Activated CD8-positive, alpha-beta memory T cell treated with anti-CD3 and anti-CD28 coated beads for 1 hour (primary cell): Measurements from ENCODE around the gene NUP214.

Experiments used
- DNase-seq, 2 donors: peaks; one replicate each; pipeline ENCODE4 v3.0.0-alpha.2; 2020; ENCODE audit warnings: low read depth in 1 of 2; ENCODE audit errors: extremely low read depth in 1 of 2

NUP214 gene

DNA sequence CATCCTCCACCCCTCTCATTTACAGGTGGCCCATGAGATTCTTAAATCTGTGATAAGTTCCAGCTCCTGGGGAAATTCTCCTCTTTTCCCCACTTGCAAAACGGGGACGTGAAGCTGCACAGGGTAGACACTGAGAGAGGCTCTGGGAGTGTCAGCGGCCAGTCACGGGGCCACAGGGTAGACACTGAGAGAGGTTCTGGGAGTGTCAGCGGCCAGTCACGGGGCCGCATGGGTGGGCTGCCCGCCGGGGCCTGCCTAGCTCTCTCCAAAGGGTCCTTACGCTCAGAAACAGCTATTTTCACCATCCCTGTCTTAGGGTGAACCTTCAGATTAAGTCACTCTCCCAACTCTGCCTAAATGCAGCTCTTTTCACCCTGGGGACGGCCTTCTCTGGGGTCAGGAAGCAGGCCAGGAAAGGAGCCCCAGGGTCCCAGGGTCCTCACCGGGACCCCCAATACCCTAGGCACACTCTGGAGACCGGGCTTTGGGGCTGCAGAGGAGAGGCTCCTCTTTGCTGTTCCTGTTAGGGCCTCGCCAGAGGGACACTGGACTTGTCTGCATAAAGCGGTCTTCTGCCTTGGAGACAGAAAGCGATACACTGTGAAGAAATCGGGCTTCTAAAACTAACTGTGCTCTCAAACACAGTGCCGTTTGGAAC, 149.4 kb downstream of the NUP214 start:
- no peak for DNase-seq

DNA sequence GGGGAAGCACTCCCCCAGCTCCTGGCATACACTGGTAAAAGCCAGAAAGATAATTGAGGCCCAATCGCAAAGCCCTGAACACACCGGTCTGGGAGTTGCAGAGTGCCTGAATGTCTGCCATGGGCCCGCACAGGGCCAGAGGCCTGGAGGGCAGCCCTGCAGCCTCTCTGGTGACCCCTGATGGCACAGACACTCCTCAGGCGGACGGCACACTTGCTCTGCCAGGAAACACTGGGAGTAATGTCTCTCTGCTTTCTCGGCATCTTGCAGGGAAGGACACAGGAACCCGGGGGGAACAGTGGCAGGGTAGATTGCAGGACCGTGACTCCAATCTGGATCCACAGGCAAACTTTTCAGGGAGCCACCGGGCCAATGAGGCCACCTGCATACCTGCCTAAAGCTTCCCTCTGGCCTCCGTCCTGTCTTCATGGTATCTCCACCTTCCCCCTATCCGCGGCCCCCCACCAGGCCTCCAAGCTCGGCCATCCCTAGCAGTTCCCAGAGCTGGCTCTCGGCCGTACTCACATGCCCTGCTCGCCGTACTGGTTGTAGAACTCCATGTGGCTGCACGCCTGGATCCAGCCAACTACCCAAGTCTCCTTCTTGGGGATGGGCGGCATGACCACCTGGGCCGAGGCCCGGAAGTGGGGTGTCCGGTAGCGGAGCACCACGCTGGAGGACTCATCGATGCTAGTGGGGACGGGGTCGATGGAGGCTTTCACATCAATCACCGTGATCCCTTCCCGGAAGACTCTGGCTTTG, 150.1 kb downstream of the NUP214 start:
- no peak for DNase-seq

DNA sequence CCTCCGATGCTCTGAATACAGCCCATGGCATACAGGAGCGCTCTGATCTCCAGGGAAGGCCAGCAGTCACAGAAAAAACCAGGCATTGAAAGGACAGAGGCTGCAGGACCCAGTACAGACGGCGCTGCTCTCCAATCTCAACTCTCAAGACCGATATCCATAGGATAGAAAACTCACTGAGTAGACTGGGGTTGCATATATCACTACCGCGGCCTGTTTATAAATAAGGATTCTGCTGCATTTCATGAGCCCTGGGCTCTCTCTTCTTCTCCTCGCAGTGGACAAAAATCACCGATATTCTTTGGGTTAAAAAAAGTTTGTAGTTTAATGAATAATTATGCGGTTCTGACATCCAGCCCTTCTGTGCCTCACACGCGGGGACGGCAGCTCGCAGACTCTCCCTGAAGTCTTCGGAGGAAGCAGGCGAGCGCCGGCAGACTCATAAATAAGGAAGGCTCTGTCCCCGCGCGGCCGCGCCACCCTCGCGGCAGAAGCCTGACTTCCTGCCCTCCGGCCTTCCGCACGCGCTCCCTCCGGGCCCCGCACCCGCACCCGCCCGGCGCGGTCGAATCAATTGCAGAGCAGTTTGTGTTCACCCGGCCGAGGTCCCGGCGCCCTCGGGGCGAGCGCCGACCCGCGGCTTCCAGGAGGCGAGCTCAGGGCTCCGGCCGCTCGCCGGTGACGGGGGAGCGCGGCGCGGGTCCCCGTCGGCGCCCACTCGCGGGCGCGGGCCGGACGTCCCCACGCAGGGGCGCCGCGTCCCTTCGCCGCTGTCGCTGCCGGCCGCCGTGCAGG, 150.9 kb downstream of the NUP214 start, which contains the start of gene FAM78A:
Gene FAM78A, minus strand, starts transcription at position 417 of the 795 bp plus-strand sequence. Its CDS starts 331 bp downstream, at position 86.
- no peak for DNase-seq

DNA sequence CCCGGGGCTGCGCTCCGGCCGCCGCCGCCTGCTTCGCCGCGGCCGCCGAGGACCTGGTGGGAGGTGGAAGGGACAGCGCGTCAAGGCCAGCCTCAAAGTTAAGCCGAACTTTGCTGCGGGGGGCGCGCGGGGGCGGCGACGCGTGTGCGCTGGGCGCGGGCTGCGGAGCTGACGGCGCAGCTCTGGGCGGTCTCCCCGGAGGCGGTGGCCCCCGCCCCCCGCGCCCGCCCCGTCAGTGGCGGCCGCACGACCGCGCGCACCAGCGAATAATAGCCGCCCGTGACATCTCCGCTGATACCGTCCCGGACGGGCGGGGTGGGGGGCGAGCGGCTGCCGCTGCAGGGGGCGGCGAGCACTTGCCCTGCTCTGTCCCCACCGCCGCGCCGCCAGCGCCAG, 151.5 kb downstream of the NUP214 start:
- no peak for DNase-seq

DNA sequence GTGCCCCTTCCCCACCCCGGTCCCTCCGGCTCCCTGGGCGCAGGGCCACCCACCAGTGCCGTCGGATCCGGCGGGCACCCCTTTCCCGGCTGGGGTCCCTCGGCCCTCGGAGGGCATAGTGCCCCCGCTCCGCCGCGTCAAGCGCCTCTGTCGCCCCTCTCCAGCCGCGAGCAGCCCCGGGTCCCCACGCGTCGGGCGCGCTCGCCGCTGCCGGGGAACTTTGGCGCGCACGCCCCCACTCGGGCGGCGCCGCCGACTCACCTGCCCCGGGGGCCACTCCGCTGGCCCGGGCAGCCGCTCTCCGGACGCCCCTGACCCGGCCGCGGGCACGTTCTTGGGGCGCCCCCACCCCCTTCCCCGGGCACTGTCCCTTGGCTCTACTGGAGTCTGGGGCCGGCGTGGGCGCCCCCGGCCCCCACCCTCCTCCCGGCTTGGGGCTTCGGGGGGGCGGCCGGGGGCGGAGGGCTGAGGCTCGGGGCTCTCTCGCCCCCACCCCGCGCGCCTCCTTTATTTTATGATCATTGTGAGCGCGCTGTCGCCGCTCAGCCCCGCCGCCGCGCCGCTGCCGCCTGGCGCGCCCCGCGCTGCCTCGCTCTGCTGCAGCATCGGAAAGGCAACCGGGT, 152.0 kb downstream of the NUP214 start:
- DNase-seq: no peak

DNA sequence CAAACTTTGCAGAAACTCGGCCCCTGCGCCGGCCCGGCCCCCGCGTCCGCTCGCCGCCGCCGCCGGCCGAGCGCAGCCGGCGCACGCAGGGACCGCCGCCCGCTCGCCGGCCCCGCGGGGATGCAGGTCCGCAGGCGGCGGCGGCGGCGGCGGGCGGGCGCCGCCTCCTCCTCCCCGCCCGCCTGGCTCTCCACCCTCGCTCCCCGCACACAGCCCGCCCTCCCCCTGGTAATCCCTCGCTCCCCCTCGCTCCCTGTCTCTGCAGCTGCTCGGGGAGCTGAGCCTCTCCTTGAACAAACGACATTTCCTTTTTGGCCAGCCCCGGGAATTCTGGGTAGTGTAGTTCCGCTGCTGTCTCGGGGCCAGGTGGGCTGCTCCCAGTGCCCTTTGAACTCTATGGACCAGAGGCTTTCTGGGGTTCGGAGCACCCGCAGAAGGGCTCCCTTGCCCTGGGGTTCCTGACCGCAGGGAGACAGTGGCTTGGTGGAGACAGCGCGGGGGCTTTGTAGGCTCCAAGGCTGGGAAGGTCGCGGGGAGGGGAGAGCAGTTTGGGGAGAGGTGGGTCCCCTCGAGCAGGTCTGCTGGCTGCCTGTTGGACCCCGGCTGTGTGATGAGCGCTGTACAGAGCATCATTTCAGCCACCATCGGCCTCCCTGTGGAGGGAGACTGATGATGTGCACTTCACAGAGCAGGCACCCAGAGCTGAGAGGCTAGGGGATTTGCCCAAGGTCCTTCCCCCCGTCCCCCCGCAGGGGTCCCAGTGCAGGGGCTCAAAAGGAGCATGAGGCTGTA, 152.7 kb downstream of the NUP214 start:
- DNase-seq: peak in 1 of 2 donors; percentile 46

DNA sequence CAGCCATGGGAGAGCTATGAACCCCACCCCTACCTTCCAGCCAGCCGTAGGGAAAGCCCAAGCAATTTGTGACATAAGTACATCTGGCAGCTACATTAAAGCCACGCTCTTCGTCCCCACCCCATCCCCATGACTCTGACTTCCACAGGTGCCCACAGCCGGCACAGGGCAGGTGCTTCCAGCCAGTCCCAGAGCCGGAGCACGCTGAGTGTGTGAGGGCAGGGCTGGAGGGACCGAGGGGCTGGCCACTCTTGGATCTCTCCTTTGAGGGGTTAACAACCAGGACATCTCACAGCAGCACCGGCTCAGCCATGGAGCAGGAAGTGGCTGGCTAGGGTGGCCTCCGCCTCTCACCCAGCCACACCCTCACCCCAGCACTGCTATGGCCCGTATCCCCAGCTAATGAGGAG, 153.3 kb downstream of the NUP214 start:
- no peak for DNase-seq

DNA sequence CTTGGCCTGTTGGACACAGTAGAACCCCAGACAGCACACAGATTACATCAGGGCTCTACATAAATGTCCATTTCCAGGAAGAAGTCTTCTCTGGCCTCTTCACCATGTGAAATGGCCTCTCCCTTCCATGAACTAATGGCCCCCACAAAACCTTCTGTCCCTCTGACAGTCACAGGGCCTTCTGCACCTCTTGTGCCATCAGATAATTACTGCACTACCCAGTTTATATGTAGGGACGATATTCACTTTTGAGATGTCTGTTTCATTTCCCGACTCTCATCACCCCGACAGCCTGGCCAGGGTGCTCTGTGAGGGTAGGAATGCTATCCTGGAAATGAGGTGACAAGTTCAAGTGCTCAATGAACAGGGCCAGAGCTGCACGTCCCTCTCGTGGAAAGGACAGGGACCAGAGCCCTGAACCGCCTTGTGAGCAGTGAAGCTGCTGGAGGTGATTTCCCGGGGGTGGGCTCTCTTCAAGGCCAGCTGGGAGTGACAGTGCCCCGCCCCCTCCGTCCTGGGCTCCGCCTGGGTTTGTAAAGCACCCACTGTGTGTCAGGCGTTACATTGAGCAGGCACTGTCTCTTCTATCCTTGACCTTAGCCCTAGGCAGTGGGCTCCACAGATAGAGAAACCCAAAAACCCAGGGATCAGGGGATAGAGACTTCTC, 153.9 kb downstream of the NUP214 start:
- no peak for DNase-seq

DNA sequence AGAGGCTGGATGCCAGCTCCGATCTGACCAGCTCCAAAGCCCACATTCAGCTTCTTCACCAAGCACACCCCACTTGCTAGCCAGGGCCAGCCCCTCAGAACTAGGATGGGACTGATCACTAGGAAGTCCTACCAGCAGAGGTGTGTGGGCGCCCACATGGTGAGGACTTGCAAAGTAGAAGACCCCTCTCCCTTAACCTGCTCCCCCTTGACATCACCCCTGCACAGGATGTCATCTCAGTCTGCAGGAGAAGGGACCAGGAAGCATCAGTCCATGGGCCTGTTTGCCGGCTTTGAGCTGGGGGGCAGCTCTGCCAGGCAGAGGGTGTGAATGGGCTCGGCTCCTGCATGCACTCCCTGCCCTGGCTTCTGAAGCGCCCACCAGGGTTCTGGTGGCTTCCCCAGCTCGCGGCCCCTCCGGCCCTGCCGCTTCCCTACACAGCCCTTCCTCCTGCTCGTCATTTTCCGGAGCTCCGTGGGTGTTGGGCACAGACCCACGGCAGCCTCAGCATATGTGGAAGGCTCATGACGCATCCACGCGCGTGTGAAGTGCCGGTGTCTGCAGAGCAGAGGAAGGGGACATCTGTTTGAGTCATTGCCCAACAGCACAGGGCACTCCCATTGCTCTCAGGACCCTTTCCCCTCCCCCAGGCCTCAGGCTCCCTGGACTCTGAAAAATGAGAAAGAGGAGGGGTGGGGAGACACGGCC, 154.6 kb downstream of the NUP214 start:
- no peak for DNase-seq

DNA sequence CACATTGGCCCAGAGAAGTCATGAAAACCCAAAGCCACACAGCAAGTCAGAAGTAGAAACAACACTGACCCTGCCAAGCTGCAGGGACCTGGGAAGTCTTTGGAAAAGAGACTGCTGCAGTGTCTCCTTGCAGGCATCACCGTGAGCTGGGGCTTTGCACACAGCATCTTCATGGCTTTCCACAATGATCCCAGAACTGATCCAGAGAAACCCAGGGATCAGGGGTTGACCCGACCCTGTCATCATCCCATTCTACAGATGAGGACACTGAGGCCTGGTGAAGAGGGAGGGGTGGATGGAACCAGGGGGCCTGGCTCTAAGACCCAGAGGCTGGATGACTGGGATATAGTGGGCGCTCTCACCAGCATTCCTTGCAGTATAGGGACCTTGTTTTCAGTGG, 155.3 kb downstream of the NUP214 start:
- DNase-seq: no peak

DNA sequence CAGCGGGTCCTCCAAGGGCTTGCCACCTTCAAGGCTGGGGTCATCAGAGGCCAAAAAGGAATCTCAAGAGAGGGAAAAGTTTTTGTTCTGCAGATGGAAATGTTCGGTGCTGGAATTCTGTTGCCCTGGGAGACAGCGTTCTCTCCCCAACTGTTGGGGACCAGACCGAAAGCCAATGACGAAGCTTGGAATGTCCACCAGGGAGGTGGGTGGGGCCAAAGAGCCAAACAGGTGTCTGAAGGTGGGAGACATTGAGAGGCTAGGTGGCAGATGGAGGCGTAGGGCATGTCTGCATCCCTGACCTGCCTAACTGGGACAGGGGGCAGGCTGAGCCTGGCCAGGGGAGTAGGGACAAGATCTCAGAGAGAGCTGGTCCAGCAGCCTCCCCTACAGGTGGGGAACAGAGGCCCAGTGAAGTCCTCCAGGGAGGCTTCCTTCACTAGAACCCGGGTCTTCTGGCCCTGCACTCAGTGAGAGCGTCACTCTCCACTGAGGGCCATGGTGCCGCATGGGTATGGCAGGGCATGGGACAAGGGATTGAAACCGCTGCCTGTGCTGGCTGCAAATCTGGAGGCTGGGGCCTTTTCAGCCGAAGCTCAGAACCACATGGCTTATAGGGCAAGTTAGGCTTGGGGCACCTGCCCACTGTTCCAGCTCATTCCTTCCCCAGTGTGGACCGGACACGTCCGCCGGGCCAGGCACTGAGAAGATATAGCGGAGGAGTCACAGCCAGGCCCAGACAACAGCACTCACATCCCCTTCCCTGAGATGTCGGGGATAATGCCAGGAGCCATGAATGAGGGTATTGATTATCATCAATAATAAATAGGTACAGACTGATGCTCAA, 156.0 kb downstream of the NUP214 start:
- DNase-seq: no peak

DNA sequence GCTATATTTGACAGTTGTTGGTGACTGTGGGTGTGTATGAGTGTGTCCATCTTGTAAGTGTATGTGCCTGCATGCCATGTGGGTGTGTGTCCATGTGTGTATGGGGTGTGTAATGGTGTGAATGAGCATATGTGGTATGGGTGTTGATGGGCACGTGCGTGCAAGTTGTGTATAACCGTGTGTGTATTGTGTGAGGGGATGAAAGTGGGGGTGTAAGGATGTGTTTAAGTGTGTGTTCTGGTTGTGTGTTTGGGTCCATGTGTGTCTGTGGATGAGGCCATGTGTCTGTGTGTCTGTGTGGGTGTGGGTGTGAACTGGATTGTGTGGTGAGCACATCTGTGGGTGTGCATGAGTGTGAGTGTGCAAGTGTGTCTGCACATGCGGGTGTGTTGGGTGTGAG, 156.8 kb downstream of the NUP214 start:
- no peak for DNase-seq

DNA sequence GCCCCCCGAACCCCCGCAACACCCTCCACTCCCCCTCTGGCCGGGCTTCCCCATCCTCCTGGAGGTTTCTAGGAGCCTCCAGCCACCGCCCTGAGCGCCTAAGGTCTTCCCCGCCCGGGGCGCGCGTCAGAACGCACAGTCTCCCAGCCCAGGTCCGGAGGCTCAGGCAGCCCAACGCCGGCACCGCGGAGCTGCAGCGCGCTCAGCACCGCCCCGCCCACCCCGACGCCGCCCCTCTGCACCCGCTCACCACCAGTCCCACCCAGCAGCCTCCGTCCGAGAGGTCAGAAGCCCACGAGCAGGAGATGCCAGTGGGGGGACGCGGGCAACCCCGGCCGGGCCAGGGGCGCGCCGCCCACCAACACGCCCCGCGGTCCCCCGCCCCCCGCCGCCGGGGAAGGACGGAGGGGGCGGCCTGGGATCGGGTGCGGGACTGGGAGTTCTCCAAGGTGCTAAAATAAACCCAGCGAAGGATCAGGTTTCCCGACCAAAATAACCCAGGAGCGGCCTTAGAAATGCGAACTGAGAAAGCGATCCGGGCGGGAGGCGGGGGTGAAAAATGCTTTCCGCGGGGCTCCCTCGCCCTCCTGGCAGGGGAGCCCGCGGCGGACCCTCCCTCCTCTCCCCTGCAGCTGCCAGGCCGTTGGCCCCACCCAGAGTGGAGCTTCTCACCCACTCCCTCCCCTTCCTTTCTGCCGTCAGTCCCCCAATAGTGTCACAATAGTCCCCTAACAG, 157.5 kb downstream of the NUP214 start:
- DNase-seq: no peak
